HCT116 (cell line): ENCODE data around the gene CCDC174. TPM values are rescaled to one million over a fixed set of nuclear protein-coding genes. Genes with fewer than 3 reads are reported as not detected.

Experiments used
- ATAC-seq: fragments of 200-7000 bp; cut with Tn5 transposase; 2 replicates; pipeline ENCODE4 v1.9.1; 2020; ENCODE audit warnings: mild to moderate bottlenecking, moderate library complexity
- BruUV-seq: library from RNA; stranded (reverse); fragments of 400-500 nt; replicated peaks from 2 replicates; lab custom pipeline; 2021; lab: Mats Ljungman, UMichigan
- CTCF ChIA-PET: fragments of 300-600 bp; sonication (Branson Sonifier 250); formaldehyde crosslinking; loops from one replicate; lab custom pipeline; 2021; ENCODE audit warnings: antibody characterized with exemption; lab: Charles Lee
- POLR2A ChIA-PET: fragments of 300-600, 350-600 bp; sonication (Branson Sonifier 250); formaldehyde crosslinking; loops from one replicate; lab custom pipeline; 2021; ENCODE audit warnings: antibody characterized with exemption; lab: Charles Lee
- RAD21 ChIA-PET, 2 experiments: fragments of 300-600 bp; sonication (Branson Sonifier 250); formaldehyde crosslinking; loops; one replicate each; lab custom pipeline; 2023; ENCODE audit warnings: low total read pairs in 2 of 2; ENCODE audit not compliant: uncharacterized antibody in 2 of 2, unreplicated experiment in 2 of 2, low non-redundant PET in 1 of 2; lab: Charles Lee
- DNase-seq: peaks from one replicate; pipeline ENCODE4 v3.0.0-alpha.2; 2010; ENCODE audit warnings: low read depth, low spot score
- H2AFZ ChIP-seq: fragments of 200-600 bp; shearing (Covaris generic), sonication (generic); 2 replicates; pipeline ENCODE4 v1.6.1; 2017; ENCODE audit warnings: low read depth, mixed run types, mixed read lengths, antibody characterized with exemption, low read length; ENCODE audit not compliant: poor library complexity, severe bottlenecking
- H3K27ac ChIP-seq: 2 replicates; pipeline ENCODE4 v1.5.1; 2012; ENCODE audit warnings: low read depth, low read length
- H3K27me3 ChIP-seq: fragments of 200-600 bp; sonication (generic); 2 replicates; pipeline ENCODE4 v1.6.1; 2016; ENCODE audit warnings: mixed run types, low read length, mixed read lengths; ENCODE audit not compliant: insufficient read depth
- H3K36me3 ChIP-seq, 2 experiments: fragments of 200-500 bp in 1 of 2; fragments of 200-600 bp in 1 of 2; sonication (Bioruptor generic) in 1 of 2; sonication (generic) in 1 of 2; 2 replicates each; pipeline versions ENCODE4 v1.5.1 to v1.6.1; 2014 to 2016; ENCODE audit warnings: low read length in 2 of 2, inconsistent platforms in 1 of 2, mixed read lengths in 1 of 2, mixed run types in 1 of 2; ENCODE audit not compliant: insufficient read depth in 2 of 2, control insufficient read depth in 1 of 2
- H3K4me1 ChIP-seq, 2 experiments: fragments of 200-600 bp in 1 of 2; sonication (generic) in 1 of 2; 2 replicates each; pipeline versions ENCODE4 v1.5.1 to v1.6.1; 2012 to 2017; ENCODE audit warnings: low read length in 2 of 2, inconsistent platforms in 1 of 2, mild to moderate bottlenecking in 1 of 2, mixed read lengths in 1 of 2, mixed run types in 1 of 2, moderate library complexity in 1 of 2; ENCODE audit not compliant: insufficient read depth in 2 of 2, control insufficient read depth in 1 of 2
- H3K4me2 ChIP-seq: fragments of 200-600 bp; sonication (generic); 2 replicates; pipeline ENCODE4 v1.6.1; 2017; ENCODE audit warnings: mixed run types, low read length, mixed read lengths
- H3K4me3 ChIP-seq, 2 experiments: fragments of 200-600 bp in 1 of 2; sonication (generic) in 1 of 2; replicated peaks in 1 of 2; 2 replicates each; pipeline ENCODE4 v1.5.1; 2011 to 2016; ENCODE audit warnings: low read length in 2 of 2, control low read depth in 1 of 2, low read depth in 1 of 2, mild to moderate bottlenecking in 1 of 2, mixed read lengths in 1 of 2, mixed run types in 1 of 2
- H3K79me2 ChIP-seq: fragments of 200-600 bp; sonication (generic); 2 replicates; pipeline ENCODE4 v1.6.1; 2017; ENCODE audit warnings: mild to moderate bottlenecking, mixed run types, low read length, moderate library complexity, mixed read lengths; ENCODE audit not compliant: insufficient read depth
- H3K9ac ChIP-seq: fragments of 200-600 bp; sonication (generic); 2 replicates; pipeline ENCODE4 v1.6.1; 2016; ENCODE audit warnings: low read length, mixed read lengths
- H3K9me2 ChIP-seq: fragments of 200-600 bp; sonication (generic), shearing (Covaris generic); 2 replicates; pipeline ENCODE4 v1.6.1; 2017; ENCODE audit warnings: mixed run types, mild to moderate bottlenecking, moderate library complexity; ENCODE audit not compliant: insufficient read depth
- H3K9me3 ChIP-seq, 2 experiments: fragments of 200-500 bp in 1 of 2; fragments of 200-600 bp in 1 of 2; sonication (Bioruptor generic) in 1 of 2; sonication (generic) in 1 of 2; 2 replicates each; pipeline ENCODE4 v1.6.1; 2014 to 2017; ENCODE audit warnings: low read length in 2 of 2, mixed read lengths in 2 of 2, inconsistent platforms in 1 of 2, low read depth in 1 of 2, mild to moderate bottlenecking in 1 of 2, mixed run types in 1 of 2, moderate library complexity in 1 of 2; ENCODE audit not compliant: control insufficient read depth in 1 of 2, insufficient read depth in 1 of 2
- H4K20me1 ChIP-seq: fragments of 200-600 bp; sonication (generic), shearing (Covaris generic); 2 replicates; pipeline ENCODE4 v1.6.1; 2017; ENCODE audit warnings: mixed run types, mild to moderate bottlenecking, moderate library complexity; ENCODE audit not compliant: insufficient read depth
- ATF3 ChIP-seq: IDR thresholded peaks from 2 replicates; pipeline ENCODE4 v1.6.1; 2012
- CEBPB ChIP-seq: IDR thresholded peaks from 2 replicates; pipeline ENCODE4 v1.6.1; 2012; ENCODE audit warnings: low read depth
- ELF1 ChIP-seq: IDR thresholded peaks from 2 replicates; pipeline ENCODE4 v1.6.1; 2012; ENCODE audit warnings: low read depth, borderline replicate concordance
- EZH2 ChIP-seq: fragments of 200-600 bp; sonication (generic); IDR thresholded peaks from 2 replicates; pipeline ENCODE4 v1.6.1; 2017; ENCODE audit warnings: antibody characterized with exemption, mixed run types
- EZH2phosphoT487 ChIP-seq: fragments of 200-600 bp; IDR thresholded peaks from 2 replicates; pipeline ENCODE4 v1.6.1; 2018; ENCODE audit warnings: antibody characterized with exemption, borderline replicate concordance
- POLR2AphosphoS5 ChIP-seq: IDR thresholded peaks from 2 replicates; pipeline ENCODE4 v1.6.1; 2011; ENCODE audit warnings: mild to moderate bottlenecking, low read depth, low read length, moderate library complexity
- RAD21 ChIP-seq: IDR thresholded peaks from 2 replicates; pipeline ENCODE4 v1.6.1; 2012; ENCODE audit warnings: low read depth, mild to moderate bottlenecking
- REST ChIP-seq: IDR thresholded peaks from 2 replicates; pipeline ENCODE4 v1.6.1; 2012; ENCODE audit warnings: low read depth
- SRF ChIP-seq: IDR thresholded peaks from 2 replicates; pipeline ENCODE4 v1.6.1; 2012; ENCODE audit warnings: low read depth
- YY1 ChIP-seq: IDR thresholded peaks from 2 replicates; pipeline ENCODE4 v1.6.1; 2011; ENCODE audit warnings: low read length, low read depth, moderate library complexity, mild to moderate bottlenecking; ENCODE audit not compliant: insufficient replicate concordance; ENCODE audit errors: extremely low read depth
- ZBTB33 ChIP-seq: IDR thresholded peaks from 2 replicates; pipeline ENCODE4 v1.6.1; 2011; ENCODE audit warnings: mild to moderate bottlenecking, low read length, moderate library complexity; ENCODE audit not compliant: insufficient replicate concordance; ENCODE audit errors: extremely low read depth
- ZFX ChIP-seq: fragments of 450-650 bp; IDR thresholded peaks from 2 replicates; pipeline ENCODE4 v1.6.1; 2017
- intact Hi-C: fragments of 100-400 bp; cut with micrococcal nuclease; formaldehyde crosslinking; loops from 2 replicates; pipeline ENCODE4 v1.10.0; 2022
- total RNA-seq: library from RNA; stranded (reverse); gene quantifications from one replicate; pipeline ENCODE4 v1.2.1, GENCODE V29; 2021; ENCODE audit not compliant: unreplicated experiment
- TF ChIP-seq, protein P1 (sequence below), 3 experiments: fragments of 200-600 bp in 1 of 3; sonication (generic) in 1 of 3; IDR thresholded peaks in 2 of 3; conservative IDR thresholded peaks in 1 of 3; 2 replicates each; pipeline ENCODE4 v1.5.1; 2012 to 2017; ENCODE audit warnings: low read depth in 2 of 3, low read length in 2 of 3, antibody characterized with exemption in 1 of 3, borderline replicate concordance in 1 of 3, control low read depth in 1 of 3, mild to moderate bottlenecking in 1 of 3, mixed read lengths in 1 of 3, mixed run types in 1 of 3, moderate library complexity in 1 of 3; ENCODE audit not compliant: insufficient read depth in 1 of 3

CCDC174 gene
- total RNA-seq, 1 experiment from 2014 or later = 15.6 TPM

DNA sequence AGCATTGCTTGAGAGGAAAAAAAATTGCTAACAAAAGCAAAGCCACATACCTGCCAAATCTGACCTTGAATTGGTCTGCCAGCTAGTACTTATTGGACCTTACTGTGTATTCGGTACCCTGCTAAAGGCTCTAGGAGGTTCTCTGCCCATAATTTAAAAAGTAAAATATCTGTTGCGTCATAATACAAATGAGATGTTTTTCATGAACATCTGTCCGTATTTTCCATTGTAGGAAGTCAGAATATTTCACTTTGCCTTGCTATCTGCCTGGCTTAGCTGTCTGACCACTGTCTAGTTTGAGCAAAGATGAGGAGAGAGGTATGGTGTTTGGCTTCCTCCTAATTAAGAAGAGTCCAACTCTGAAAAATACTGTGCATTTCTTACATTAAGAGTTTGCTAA is 12.6 kb downstream of the CCDC174 start (continued):
- TF ChIP-seq, protein P1, sequence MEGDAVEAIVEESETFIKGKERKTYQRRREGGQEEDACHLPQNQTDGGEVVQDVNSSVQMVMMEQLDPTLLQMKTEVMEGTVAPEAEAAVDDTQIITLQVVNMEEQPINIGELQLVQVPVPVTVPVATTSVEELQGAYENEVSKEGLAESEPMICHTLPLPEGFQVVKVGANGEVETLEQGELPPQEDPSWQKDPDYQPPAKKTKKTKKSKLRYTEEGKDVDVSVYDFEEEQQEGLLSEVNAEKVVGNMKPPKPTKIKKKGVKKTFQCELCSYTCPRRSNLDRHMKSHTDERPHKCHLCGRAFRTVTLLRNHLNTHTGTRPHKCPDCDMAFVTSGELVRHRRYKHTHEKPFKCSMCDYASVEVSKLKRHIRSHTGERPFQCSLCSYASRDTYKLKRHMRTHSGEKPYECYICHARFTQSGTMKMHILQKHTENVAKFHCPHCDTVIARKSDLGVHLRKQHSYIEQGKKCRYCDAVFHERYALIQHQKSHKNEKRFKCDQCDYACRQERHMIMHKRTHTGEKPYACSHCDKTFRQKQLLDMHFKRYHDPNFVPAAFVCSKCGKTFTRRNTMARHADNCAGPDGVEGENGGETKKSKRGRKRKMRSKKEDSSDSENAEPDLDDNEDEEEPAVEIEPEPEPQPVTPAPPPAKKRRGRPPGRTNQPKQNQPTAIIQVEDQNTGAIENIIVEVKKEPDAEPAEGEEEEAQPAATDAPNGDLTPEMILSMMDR (IDR thresholded peaks at IDR 0.05 in 2 of 3, conservative IDR thresholded peaks at IDR 0.05 in 1 of 3; ENCODE audit: borderline replicate concordance in 1 of 3, insufficient read depth in 1 of 3, low read depth in 2 of 3, low read length in 2 of 3) = no peak
- TF ChIP-seq ZBTB33 (no peak), EZH2phosphoT487 (no peak), ATF3 (no peak), EZH2 (no peak), ELF1 (no peak), YY1 (no peak), RAD21 (no peak)

GRCh38 chr3:14672588-14672987 is 21.0 kb downstream of the CCDC174 start:
- no TSS peak for BruUV-seq
- ChIA-PET CTCF (interaction anchor here (0.7 to 4.8 kb wide), 5 partner anchors 16 to 248 kb away, joined by 3 to 58 read pairs (median 6); partner anchors contain the start of gene CCDC174), POLR2A (no interaction called here), RAD21 (no interaction called here)
- H3K9me3 ChIP-seq = no peaks in the 10 kb centered on the region
- no peak for ATAC-seq
- no peak overlapping the region for H3K4me3 ChIP-seq
- TF ChIP-seq SRF = no peak
- no peak for TF ChIP-seq CEBPB
- no peak for TF ChIP-seq ELF1
- TF ChIP-seq ZFX = no peak
- no peak for TF ChIP-seq EZH2
- TF ChIP-seq REST = no peak
- no peak for TF ChIP-seq POLR2AphosphoS5
- H3K4me2 ChIP-seq = no peak overlapping the region
- no peaks in the 10 kb centered on the region for H4K20me1 ChIP-seq
- H3K9me2 ChIP-seq = no peaks in the 10 kb centered on the region
- H3K27me3 ChIP-seq = no peaks in the 10 kb centered on the region
- no peak overlapping the region for H3K27ac ChIP-seq
- no peaks in the 10 kb centered on the region for H3K4me1 ChIP-seq
- no peaks in the 10 kb centered on the region for H3K79me2 ChIP-seq
- intact Hi-C loops = loop anchor here (2.0 kb wide), 1 partner anchor 108 kb away; no protein-coding TSS in a partner anchor
- DNase-seq = no peak
- no peak overlapping the region for H3K9ac ChIP-seq
- H2AFZ ChIP-seq = no peak overlapping the region
- peaks cover 14 to 46% of the 10 kb centered on the region in 2 experiments; a peak in 3 of 4 replicates for H3K36me3 ChIP-seq
